Measurements from ENCODE around the gene DSC2.

- no peak for TF ChIP-seq POLR2A (IDR thresholded peaks at IDR 0.05; ENCODE audit: low read depth, low read length)
- TF ChIP-seq POLR2AphosphoS5 (IDR thresholded peaks at IDR 0.05; ENCODE audit: low read depth, low read length), result no peak
- TF ChIP-seq TAF1 (IDR thresholded peaks at IDR 0.05; ENCODE audit: borderline replicate concordance, low read depth, low read length), result no peak
These were observed 13.7 kb downstream of the DSC2 start for GRCh38 chr18:31088532-31088931.
